GM21526 (cell line): ENCODE results near the gene F2RL2.
A peak's percentile ranks its signal among the peaks of the same experiment; 100 is the strongest.
"Not testable (repeated sequence)": the region's sequence is repeated elsewhere in the genome, so short reads cannot be mapped to it uniquely, and the experiment has no call there.

ENCODE experiments used
- ATAC-seq: cut with Tn5 transposase; IDR thresholded peaks from one replicate; pipeline ENCODE4 v1.9.1; 2021; ENCODE audit warnings: moderate library complexity; ENCODE audit not compliant: unreplicated experiment, low FRiP score

Gene F2RL2

DNA sequence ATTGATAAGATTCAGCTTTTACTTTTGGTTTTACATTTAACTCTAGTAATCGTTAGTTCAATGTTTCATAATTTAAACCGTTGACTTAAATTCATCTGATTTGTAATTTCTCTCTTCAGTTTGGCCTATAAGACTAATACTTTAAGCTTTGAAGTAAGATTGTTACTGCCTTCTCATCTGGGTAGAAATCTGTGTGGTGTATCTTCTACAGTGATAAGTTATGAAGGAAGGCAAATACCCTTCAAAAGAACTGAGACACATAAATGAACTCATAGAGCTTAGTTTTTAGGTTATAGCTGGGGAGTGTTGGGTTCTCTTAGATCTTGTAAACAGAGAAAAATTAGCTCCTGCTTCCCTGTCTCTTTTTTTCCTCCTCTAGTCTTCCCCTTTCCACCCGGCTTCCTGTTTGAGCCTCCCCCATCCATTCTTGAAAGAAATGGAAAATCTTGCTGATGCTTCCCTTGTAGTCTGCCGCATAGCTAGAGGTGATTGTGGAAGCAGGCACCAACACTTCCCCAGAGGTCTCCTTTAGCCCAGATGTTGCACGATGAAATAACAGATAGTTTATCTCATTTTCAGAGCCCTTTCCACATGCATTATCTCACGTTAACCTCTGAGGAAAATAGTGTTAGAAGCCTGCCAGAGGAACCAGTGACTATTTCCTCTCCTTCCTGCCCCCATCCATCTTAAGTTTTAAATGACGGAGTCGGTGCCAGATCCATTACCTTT lies 2.0 kb upstream of the F2RL2 start:
- no peak for ATAC-seq

DNA sequence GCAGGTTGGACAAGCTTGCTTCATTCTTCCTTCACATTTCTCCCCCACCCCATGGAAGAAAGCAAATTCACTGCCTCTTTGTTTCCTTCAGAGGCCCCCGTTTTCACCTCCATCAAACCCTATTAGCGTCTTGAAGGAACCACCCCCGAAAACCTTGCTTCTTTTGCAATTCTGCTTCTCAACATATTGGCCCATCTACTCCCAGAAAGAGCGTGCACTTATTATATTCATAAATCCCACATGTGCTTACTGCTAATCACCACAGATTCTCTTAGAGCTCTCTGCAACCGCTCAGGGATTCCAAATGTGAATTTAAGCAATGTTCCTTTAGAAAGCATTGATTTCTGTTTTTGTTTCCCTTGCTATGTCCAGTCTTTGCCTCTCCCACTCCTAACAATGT lies 1.1 kb downstream of the F2RL2 start:
- no peak for ATAC-seq

DNA sequence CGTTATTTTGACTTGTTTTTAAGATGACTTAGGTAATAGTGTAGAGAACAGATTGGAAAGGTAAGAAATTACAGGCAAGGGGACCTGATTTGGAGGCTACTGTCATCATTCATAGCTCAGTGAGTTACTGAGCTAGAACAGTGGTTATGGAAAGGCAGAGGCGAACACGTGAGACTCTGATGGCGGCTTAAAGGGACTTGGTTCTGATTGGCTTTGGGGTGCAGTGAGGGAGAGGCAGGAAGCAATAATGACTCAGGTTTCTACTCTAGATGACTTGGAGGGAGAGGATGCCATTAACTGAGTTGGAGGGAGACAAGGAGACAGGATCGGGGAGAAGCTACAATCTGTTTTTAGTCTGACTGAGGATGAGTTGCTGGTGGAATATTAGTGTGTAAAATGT lies 3.0 kb downstream of the F2RL2 start:
- no peak for ATAC-seq

DNA sequence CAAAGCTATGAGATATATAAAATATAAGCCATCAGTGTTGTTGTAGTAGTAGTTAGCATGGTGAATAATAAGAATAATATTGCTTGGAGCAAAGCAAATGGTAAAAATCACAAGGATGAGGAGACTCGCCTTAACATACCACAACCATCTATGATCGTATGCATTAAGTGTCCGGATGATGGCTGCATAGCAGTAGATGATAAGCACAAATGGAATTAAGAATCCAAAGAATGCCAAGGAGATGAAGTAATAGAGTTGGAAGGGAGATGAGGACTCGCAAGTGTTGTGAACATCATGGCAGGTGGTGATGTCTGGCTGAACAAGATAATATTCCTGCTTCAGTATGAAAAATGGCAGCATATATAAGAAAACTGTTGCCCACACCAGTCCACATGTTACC lies 5.5 kb downstream of the F2RL2 start:
- no peak for ATAC-seq

DNA sequence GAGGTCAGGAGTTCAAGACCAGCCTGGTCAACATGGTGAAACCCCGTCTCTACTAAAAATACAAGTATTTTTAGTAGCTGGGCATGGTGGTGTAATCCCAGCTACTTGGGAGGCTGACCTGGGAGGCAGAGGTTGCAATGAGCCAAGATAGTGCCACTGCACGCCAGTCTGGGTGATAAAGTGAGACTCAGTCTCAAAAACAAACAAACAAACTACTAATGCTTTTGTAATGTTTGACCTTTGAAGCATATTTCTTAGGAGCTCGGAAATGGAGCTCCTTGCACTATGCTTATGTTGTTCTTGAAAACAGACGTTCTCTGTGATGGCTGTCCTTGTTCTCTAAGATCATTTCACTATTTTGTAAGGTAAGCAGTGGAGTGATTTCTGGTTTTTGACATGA lies 6.0 kb downstream of the F2RL2 start:
- ATAC-seq: no peak

DNA sequence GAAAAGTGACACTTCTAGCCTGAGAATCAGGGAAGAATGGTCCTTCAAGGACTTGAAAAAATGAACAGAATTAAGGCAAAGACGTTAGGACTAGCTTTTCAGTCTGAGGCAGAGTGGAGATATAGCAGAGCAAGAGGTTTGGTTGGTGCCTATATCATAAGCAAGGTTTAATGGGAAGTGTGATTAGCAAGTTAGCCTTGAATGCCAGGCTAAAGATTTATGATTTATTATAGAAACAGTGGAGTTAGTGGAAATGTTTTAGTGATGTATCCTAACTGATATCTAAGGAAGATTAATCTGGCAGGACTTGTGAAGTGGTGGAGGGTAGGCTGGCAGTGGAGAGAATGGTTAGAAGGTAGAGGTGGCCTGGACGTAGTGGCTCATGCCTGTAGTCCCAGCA lies 7.0 kb downstream of the F2RL2 start:
- no peak for ATAC-seq

DNA sequence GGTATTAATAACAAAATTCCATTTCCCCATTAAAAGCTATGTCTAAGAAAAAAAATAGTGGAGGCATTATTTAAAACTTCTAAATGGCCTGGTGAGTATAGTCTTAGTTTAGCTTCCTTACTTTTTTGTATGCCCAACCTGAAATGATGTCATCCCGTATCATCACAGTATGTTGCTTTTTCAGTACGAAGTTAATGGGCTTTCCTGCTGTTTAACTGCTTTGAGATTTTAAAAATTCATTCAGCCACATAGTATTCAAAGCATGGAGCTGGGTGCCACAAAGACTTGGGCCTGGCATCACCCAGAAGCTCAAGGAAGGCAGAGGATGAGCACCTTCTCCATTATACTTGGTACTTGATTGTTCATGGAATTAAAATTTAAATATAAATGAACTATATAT lies 7.4 kb downstream of the F2RL2 start:
- no peak for ATAC-seq

DNA sequence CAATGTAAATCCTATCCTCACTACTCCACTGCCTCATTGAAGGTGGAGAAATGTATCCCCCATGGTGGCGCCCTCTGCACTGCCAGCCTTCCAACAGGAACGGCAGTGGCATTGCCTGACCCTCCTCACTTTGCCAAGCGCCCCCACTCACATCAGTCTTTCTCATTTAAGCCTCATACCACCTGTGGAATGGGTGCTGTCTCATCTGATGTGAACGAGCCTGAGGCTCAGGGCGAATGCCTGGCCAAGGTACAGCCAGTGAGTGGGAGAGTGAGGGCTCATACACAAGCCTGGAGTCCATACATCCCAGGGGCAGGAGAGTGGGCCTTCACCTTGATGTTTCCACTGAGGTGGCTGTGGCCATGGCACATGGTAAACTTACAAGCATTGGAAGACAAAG lies 10.3 kb downstream of the F2RL2 start:
- ATAC-seq: no peak

DNA sequence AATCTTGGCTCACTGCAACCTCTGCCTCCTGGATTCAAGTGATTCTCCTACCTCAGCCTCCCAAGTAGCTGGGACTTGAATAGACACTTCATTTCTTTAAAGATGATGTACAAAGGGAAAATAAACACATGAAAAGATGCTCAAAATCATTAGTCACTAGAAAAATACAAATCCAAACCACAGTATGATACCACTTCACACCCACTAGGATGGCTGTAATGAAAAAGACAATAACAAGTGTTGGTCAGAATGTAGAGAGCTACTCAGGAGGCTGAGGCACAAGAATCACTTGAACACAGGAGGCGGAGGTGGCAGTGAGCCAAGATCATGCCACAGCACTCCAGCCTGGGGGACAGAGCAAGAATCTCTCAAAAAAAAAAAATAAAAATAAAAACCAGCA lies 13.0 kb downstream of the F2RL2 start:
- ATAC-seq: no peak

DNA sequence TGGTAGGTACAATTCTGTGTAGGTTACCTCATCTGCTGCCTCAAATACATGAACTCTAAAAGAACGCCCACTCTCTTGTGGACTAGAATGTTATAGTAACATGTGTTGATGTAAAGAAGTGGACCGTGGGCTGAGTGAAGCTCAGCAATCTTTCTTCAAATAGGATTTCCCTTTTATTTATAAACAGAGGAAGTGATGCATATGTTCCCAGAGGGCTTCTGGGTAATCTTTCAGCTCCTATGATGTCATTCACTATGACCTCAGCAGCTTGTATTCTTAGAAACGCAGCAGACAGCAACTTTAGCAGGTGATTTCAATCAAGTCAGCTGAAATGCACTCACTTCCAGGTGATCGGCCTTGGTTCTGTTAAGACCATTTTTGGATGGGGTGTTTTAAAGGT lies 14.4 kb downstream of the F2RL2 start:
- no peak for ATAC-seq

DNA sequence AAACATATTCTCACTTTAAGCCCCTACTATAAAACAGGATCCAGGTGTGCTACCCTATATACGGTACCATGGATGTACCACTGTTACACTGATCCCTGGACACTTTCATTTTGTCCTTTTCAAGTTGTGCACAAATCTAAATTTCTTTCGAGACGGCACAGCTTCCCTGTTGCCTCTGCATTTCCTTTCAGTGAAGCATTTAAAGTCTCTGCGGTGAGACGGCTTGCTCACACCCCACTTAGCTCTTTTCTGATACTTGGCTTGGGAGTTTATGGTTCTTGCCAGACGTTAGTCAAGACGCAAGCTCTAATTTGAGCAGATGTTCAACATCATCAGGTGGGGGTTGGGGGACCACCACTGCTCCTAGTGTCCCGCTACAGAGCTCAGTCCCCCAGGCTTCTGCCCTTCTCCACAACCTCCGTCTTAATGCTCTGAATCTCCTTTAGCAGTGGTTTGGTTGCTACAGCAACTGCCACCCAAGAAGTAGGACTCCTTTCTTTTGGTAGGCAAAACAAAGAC lies 15.8 kb downstream of the F2RL2 start:
- ATAC-seq: peak; percentile 39

DNA sequence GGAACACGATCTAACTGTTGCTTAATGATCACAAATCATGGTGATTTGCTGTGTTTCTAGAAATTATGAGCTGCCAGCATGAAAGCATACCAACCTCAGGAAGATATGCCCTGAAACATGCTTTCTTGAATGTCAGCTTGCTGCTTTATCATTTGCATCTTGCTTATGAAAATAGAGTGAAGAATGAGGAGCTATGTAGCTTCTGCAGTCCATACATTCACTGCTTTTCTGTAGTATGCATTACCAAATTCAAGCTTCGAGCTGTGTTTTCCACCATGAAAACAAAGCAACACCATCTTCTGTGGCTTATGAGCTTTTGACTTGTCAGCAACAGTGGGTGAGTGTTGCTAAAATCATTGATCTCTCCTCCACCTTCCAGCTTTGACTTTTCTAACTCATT lies 16.5 kb downstream of the F2RL2 start:
- ATAC-seq: peak; percentile 27

DNA sequence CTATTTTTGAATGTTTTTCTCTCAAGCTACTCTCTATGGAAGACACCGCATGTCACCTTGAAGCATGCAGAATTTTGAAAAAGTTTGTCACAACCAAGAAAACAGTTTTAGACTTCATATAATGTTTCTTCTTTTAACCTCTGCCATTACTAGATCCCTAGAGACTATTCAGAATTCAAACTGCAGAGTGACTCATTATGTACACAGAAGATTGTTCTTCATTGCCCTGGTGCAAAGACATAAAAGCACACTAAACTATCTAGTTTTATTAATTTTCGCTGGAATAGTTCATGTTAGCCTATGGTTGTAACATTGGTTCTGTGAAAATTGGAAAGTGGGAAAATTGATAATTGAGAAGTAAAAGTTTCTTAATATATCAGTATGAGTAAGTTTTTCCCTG lies 18.4 kb downstream of the F2RL2 start:
- ATAC-seq: no peak

DNA sequence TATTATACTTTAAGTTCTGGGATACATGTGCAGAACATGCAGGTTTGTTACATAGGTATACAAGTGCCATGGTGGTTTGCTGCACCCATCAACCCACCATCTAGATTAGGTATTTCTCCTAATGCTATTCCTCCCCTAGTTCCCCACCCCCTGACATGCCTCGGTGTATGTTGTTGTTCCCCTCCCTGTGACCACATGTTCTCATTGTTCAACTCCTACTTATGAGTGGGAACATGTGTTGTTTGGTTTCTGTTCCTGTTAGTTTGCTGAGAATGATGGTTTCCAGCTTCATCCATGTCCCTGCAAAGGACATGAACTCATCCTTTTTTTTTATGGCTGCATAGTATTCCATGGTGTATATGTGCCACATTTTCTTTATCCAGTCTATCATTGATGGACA lies 19.2 kb downstream of the F2RL2 start:
- not testable (repeated sequence) for ATAC-seq

DNA sequence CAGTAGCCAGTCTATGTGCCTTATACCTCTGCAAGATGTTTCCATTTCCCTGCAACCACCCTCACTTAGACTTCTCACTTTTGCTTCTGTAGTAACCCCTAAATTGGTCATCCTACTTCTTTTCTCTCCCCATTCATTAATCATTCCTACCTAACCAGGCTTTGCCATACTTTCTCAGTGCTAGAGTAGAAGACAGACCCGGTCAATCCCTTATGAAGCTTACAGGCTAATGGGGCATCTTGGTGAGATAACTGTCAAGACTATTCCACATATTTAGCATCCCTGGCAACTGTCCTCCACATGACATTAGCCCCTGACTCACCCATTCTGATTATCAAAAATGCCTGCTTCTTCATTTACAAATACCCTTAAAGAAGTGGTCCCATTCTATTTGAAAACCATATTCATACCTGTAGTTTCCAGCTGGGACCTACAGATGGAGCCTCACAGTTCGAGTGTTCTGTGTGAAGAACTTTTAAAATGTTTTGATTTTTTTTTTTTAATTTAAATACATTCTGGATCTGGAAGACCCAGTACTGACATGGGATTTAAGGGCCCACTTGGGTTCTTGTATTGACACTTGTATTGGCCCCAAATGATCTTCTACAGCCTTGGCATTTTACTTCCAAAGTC lies 21.0 kb downstream of the F2RL2 start:
- no peak for ATAC-seq

DNA sequence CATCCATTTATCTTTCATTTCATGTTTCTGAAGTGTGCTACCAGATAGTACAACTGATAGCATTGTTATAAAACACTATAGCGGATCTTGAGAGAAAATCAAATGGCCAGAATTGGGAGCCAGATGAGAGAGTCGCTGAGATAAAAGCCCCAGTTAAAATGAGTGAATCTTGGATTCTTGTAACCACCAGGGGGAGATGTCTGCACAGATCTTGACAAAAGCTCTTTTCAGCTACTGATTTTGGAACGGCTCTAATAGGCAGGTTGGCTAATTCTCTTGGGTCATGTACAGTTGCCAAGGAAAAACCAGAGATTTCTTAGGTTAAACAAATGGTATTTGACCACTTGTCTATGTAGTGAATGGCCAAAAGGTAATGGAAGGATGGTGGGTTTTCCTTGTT lies 21.7 kb downstream of the F2RL2 start:
- no peak for ATAC-seq

DNA sequence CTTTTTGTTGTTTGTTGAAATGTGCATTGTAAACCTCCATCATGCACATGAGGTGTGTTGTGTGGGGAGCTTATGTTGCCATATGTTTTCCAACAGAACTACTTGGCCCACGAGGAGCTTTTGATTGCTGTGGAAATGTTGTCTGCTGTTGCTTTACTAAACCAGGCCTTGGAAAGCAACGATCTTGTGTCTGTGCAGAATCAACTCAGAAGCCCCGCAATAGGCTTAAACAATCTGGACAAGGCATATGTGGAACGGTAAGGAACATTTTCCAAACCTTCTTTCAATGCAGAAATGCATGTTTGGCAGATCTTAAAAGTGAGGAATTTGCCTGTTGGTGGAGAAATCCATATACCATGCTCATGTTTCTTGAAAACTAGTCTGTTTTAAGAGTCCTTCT lies 22.5 kb downstream of the F2RL2 start:
- ATAC-seq: no peak

DNA sequence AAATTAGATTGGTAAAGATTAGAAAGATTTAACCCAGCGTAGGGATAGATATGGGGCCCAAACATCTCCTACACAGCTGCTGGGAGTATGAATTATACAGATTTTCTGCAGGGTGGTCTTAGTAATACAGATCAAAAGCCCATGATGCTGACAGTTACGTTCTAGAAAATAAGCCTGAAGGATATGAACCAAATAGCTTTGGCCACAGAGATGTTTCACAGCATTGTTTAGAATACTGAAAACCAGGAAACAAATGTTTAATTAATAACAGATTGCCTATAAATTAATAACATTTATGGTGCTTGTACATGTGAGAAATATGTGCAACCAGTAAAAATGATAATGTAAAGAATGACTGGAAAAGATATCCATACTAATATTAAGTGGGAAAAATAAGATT lies 24.7 kb downstream of the F2RL2 start:
- no peak for ATAC-seq

DNA sequence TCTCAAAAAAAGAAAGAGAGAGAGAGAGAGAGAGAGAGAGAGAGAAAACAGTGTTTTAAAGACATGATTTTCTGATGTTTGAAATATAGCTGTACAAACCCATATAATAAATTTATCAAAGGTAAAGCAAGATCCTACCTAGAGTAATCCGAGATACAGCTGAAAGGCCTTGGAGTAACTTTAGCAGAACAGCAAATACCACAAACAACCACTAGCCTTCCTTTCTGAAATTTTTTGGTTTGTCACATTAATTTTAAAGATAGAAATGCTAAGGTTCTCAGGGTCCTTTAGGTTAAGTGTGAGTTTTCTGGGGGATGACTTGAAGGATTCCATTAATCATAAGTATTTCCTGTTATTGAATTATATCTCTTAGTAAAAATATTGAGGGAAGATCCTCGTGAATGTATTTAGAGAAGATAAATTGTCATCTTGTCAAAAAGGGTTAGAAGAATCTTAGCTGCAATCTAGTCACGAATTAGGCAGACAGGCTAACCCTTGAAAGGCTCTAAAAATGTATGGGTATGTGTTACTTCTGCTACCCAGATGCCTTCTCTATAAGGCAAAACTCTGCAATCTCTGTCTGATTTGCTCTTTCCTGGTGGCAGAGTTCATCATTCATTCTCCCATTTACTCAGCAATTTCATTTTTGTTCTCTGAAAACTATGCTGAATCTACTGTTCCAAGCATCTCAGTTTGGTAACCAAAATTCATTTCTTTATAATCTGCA lies 27.3 kb downstream of the F2RL2 start:
- ATAC-seq: no peak

DNA sequence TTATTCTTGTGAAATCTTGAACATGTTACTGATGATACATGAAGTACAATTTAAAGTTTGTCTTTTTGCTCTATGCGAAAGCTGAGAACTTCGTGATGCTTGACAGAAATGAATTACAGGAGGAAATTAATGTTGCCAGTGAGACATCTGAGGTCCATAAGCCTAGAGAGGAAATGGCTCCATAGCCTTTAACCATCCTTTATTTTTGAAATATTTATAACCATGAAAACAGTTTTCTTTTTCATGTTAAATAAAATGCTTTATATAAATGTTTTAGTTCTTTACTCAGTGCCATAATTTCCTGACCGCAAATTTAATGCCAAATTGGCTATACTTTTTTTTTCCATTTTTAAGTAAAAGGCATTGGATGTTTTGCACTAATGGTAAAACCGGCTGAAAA lies 29.1 kb downstream of the F2RL2 start:
- no peak for ATAC-seq

DNA sequence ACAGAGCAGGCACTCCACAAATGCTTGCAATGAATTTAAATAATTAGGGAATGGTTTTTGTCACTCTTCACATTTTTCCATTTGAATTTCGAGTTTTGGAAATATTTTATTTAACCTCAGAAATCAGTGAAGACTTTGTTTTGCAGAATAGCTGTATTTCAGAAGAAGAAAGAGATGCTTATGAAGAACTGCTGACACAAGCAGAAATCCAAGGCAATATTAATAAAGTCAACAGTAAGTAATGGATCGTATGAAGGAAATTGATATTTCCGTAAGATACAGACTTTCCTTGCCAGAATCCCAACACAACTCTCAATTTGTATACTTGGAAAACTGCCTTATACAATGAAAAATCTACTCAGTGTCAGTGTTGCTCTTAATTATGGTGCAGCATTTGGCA lies 30.5 kb downstream of the F2RL2 start:
- ATAC-seq: no peak

DNA sequence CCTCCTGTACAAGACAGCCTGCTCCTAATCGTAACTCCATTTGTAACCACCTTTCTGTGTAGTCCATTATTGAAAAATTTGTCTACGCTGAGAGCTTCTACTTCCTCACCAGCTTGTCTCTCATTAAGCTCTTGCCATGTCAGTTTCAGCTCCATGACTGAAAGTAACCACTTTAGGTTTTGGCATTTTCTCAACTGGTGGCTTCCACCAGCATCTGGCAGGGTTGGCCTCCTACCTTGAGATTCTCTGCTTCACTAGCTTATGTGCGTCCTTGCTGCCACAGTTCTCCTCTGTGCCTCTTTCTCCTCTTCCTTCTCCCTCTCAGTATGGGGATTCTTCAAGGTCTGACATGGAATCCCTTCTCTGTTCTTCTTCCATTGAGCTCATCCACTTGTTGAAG lies 31.8 kb downstream of the F2RL2 start:
- no peak for ATAC-seq
